ENCODE results near the gene KCNJ5. TPM values are rescaled to one million over a fixed set of nuclear protein-coding genes. Genes with fewer than 3 reads are reported as not detected.

KCNJ5 gene
- total RNA-seq, 2 donors from 2014 or later: 0.60 to 1.1 TPM

GRCh38 chr11:128953151-128953550 lies 62.0 kb downstream of the KCNJ5 start:
- Mint-ChIP-seq H3K4me3 (no peak overlapping the region), H3K4me1 (no peaks in the 10 kb centered on the region), H3K27ac (no peak overlapping the region), H3K27me3 (ENCODE audit: insufficient read depth) (no peaks in the 10 kb centered on the region), H3K9me3 (no peaks in the 10 kb centered on the region), H3K36me3 (ENCODE audit: low read depth) (no peaks in the 10 kb centered on the region)
- Histone ChIP-seq H3K9ac (ENCODE audit: extremely low read depth, low read length, poor library complexity, severe bottlenecking) (no peak overlapping the region), H3K27ac (ENCODE audit: low read depth, low read length) (no peak overlapping the region), H3K27me3 (ENCODE audit: control insufficient read depth, insufficient read depth, low read length, poor library complexity, severe bottlenecking) (no peaks in the 10 kb centered on the region), H3K4me3 (ENCODE audit: low read length) (no peak overlapping the region), H3K9me3 (ENCODE audit: control insufficient read depth, low read length) (no peaks in the 10 kb centered on the region), H3K4me1 (ENCODE audit: control insufficient read depth, insufficient read depth, low read length) (no peaks in the 10 kb centered on the region), H3K36me3 (ENCODE audit: control insufficient read depth, insufficient read depth, low read length) (no peaks in the 10 kb centered on the region)
- no peak for TF ChIP-seq CTCF (conservative IDR thresholded peaks at IDR 0.05)
- WGBS, 2 experiments (ENCODE audit: insufficient coverage in 1 of 2, insufficient read length in 1 of 2): 92 to 94% methylated on average over 14 to 16 of the region's 16 CpGs
- DNase-seq: no peak

- Mint-ChIP-seq H3K27ac (no peak overlapping the region), H3K9me3 (no peaks in the 10 kb centered on the region), H3K27me3 (ENCODE audit: insufficient read depth) (no peaks in the 10 kb centered on the region), H3K4me3 (no peak overlapping the region), H3K4me1 (no peaks in the 10 kb centered on the region), H3K36me3 (ENCODE audit: low read depth) (no peaks in the 10 kb centered on the region)
- no peaks in the 10 kb centered on the region for H3K9me3 ChIP-seq (ENCODE audit: control insufficient read depth, low read length)
- H3K27ac ChIP-seq (ENCODE audit: low read depth, low read length): no peak overlapping the region
- no peak overlapping the region for H3K9ac ChIP-seq (ENCODE audit: extremely low read depth, low read length, poor library complexity, severe bottlenecking)
- no peaks in the 10 kb centered on the region for H3K27me3 ChIP-seq (ENCODE audit: control insufficient read depth, insufficient read depth, low read length, poor library complexity, severe bottlenecking)
- H3K4me1 ChIP-seq (ENCODE audit: control insufficient read depth, insufficient read depth, low read length): no peaks in the 10 kb centered on the region
- no peak for TF ChIP-seq CTCF (conservative IDR thresholded peaks at IDR 0.05)
- no peak for DNase-seq
- no peak overlapping the region for H3K4me3 ChIP-seq (ENCODE audit: low read length)
- H3K36me3 ChIP-seq (ENCODE audit: control insufficient read depth, insufficient read depth, low read length): no peaks in the 10 kb centered on the region
- 68 to 94% methylated on average over 2 to 3 of the region's 3 CpGs for WGBS, 2 experiments (ENCODE audit: insufficient coverage in 1 of 2, insufficient read length in 1 of 2)
Observed at GRCh38 chr11:128955636-128956035, 64.5 kb downstream of the KCNJ5 start.

- H3K36me3 ChIP-seq (ENCODE audit: control insufficient read depth, insufficient read depth, low read length): no peaks in the 10 kb centered on the region
- H3K9ac ChIP-seq (ENCODE audit: extremely low read depth, low read length, poor library complexity, severe bottlenecking): no peak overlapping the region
- no peaks in the 10 kb centered on the region for H3K27me3 Mint-ChIP-seq (ENCODE audit: insufficient read depth)
- TF ChIP-seq CTCF (conservative IDR thresholded peaks at IDR 0.05): peak; percentile 94
- H3K4me3 ChIP-seq (ENCODE audit: low read length): no peak overlapping the region
- no peaks in the 10 kb centered on the region for H3K27me3 ChIP-seq (ENCODE audit: control insufficient read depth, insufficient read depth, low read length, poor library complexity, severe bottlenecking)
- WGBS, 2 experiments (ENCODE audit: insufficient coverage in 1 of 2, insufficient read length in 1 of 2): 56 to 65% methylated on average over 5 to 6 of the region's 8 CpGs
- H3K27ac Mint-ChIP-seq: no peak overlapping the region
- H3K9me3 Mint-ChIP-seq: no peaks in the 10 kb centered on the region
- H3K27ac ChIP-seq (ENCODE audit: low read depth, low read length): no peak overlapping the region
- H3K4me3 Mint-ChIP-seq: no peak overlapping the region
- H3K4me1 Mint-ChIP-seq: no peaks in the 10 kb centered on the region
- H3K36me3 Mint-ChIP-seq (ENCODE audit: low read depth): no peaks in the 10 kb centered on the region
- H3K9me3 ChIP-seq (ENCODE audit: control insufficient read depth, low read length): no peaks in the 10 kb centered on the region
- DNase-seq: peak; percentile 74
- H3K4me1 ChIP-seq (ENCODE audit: control insufficient read depth, insufficient read depth, low read length): no peaks in the 10 kb centered on the region
Observed at GRCh38 chr11:128956401-128957201, 65.4 kb downstream of the KCNJ5 start.
